IMR-90 (cell line): Measurements from ENCODE around the gene ITLN2.

ENCODE experiments used
- BHLHE40 ChIP-seq: fragments of 150-350 bp; IDR thresholded peaks from 2 replicates; pipeline ENCODE4 v1.6.1; 2016; ENCODE audit warnings: mild to moderate bottlenecking, low read depth, low read length
- MAZ ChIP-seq: IDR thresholded peaks from 2 replicates; pipeline ENCODE4 v1.6.1; 2012; ENCODE audit warnings: low read depth, mild to moderate bottlenecking, low read length, improper control_type of control experiment, moderate library complexity, borderline replicate concordance
- MXI1 ChIP-seq: IDR thresholded peaks from 2 replicates; pipeline ENCODE4 v1.6.1; 2012; ENCODE audit warnings: low read depth, mild to moderate bottlenecking, low read length, moderate library complexity, borderline replicate concordance
- NFE2L2 ChIP-seq: fragments of 150-350 bp; IDR thresholded peaks from 2 replicates; pipeline ENCODE4 v1.6.1; 2016; ENCODE audit warnings: low read depth, mild to moderate bottlenecking, low read length
- POLR2A ChIP-seq: IDR thresholded peaks from 2 replicates; pipeline ENCODE4 v1.6.1; 2012; ENCODE audit warnings: mild to moderate bottlenecking, low read depth, low read length
- RAD21 ChIP-seq: IDR thresholded peaks from 2 replicates; pipeline ENCODE4 v1.6.1; 2012; ENCODE audit warnings: low read length, improper control_type of control experiment
- RFX5 ChIP-seq: IDR thresholded peaks from 2 replicates; pipeline ENCODE4 v1.8.0; 2012; ENCODE audit warnings: low read depth, mild to moderate bottlenecking, low read length, moderate library complexity
- SMC3 ChIP-seq: fragments of 150-350 bp; IDR thresholded peaks from 2 replicates; pipeline ENCODE4 v1.6.1; 2016; ENCODE audit warnings: low read depth, mild to moderate bottlenecking, antibody characterized with exemption, low read length, moderate library complexity
- TF ChIP-seq, protein P1 (sequence below): conservative IDR thresholded peaks from 2 replicates; pipeline ENCODE4 v1.5.1; 2012; ENCODE audit warnings: mild to moderate bottlenecking, low read depth, low read length, improper control_type of control experiment
- TF ChIP-seq, protein P2 (sequence below): fragments of 150-350 bp; IDR thresholded peaks from 2 replicates; pipeline ENCODE4 v1.6.1; 2017; ENCODE audit warnings: mild to moderate bottlenecking, antibody characterized with exemption, low read length, low read depth
- TF ChIP-seq, protein P3 (sequence below): fragments of 150-350 bp; IDR thresholded peaks from 2 replicates; pipeline ENCODE4 v1.6.1; 2016; ENCODE audit warnings: low read depth, mild to moderate bottlenecking, low read length, moderate library complexity, borderline replicate concordance

DNA sequence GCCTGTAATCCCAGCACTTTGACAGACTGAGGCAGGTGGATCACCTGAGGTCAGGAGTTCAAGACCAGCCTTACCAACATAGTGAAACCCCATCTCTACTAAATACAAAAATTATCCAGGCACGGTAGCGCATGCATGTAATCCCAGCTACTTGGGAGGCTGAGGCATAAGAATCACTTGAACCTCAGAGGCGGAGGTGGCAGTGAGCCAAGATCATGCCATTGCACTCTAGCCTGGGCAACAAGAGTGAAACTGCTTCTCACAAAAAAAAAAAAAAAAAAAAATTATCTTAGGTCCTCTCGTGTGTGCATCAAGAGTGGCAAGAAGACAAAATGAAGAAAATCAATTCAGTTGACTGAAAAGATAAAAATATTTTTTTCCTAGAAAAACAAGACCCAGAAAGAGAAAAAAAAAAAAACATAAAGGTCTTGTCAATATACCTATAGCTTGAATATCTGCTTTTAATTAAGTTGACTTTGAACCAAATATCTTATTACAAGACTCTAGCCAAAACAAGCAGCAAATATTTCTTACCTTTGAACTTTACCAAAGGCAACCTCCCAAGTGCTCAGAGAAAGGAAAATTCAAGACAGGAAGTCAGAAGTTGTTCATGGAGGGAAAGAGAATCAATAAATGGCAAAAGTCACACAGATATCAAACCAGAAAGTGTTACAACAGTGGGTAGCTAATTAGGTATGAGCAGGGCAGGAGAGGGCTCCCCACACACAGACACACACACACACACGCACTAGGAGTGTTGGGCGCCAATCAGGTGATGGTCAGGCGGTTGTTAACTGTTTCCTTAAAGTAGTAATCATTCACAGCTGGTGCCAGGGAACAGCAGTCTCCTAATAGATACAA is 29.6 kb downstream of the ITLN2 start:
- TF ChIP-seq, protein P1, sequence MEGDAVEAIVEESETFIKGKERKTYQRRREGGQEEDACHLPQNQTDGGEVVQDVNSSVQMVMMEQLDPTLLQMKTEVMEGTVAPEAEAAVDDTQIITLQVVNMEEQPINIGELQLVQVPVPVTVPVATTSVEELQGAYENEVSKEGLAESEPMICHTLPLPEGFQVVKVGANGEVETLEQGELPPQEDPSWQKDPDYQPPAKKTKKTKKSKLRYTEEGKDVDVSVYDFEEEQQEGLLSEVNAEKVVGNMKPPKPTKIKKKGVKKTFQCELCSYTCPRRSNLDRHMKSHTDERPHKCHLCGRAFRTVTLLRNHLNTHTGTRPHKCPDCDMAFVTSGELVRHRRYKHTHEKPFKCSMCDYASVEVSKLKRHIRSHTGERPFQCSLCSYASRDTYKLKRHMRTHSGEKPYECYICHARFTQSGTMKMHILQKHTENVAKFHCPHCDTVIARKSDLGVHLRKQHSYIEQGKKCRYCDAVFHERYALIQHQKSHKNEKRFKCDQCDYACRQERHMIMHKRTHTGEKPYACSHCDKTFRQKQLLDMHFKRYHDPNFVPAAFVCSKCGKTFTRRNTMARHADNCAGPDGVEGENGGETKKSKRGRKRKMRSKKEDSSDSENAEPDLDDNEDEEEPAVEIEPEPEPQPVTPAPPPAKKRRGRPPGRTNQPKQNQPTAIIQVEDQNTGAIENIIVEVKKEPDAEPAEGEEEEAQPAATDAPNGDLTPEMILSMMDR = no peak
- TF ChIP-seq MAZ (no peak), MXI1 (no peak), RAD21 (no peak), RFX5 (no peak), POLR2A (no peak), BHLHE40 (no peak), NFE2L2 (no peak), SMC3 (no peak)
- TF ChIP-seq, protein P2, sequence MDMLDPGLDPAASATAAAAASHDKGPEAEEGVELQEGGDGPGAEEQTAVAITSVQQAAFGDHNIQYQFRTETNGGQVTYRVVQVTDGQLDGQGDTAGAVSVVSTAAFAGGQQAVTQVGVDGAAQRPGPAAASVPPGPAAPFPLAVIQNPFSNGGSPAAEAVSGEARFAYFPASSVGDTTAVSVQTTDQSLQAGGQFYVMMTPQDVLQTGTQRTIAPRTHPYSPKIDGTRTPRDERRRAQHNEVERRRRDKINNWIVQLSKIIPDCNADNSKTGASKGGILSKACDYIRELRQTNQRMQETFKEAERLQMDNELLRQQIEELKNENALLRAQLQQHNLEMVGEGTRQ = no peak
- TF ChIP-seq, protein P3, sequence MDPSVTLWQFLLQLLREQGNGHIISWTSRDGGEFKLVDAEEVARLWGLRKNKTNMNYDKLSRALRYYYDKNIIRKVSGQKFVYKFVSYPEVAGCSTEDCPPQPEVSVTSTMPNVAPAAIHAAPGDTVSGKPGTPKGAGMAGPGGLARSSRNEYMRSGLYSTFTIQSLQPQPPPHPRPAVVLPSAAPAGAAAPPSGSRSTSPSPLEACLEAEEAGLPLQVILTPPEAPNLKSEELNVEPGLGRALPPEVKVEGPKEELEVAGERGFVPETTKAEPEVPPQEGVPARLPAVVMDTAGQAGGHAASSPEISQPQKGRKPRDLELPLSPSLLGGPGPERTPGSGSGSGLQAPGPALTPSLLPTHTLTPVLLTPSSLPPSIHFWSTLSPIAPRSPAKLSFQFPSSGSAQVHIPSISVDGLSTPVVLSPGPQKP = no peak
